SK-N-MC (cell line): ENCODE measurements around the gene ACP4.

Experiments
- DNase-seq: peaks from one replicate; pipeline ENCODE4 v3.0.0-alpha.2; 2011; ENCODE audit warnings: low read depth, low spot score
- H3K27ac ChIP-seq: fragments of 200-600 bp; sonication (generic); 2 replicates; pipeline ENCODE4 v1.5.1; 2016; ENCODE audit warnings: mixed run types
- H3K36me3 ChIP-seq: fragments of 200-600 bp; sonication (generic); 2 replicates; pipeline ENCODE4 v1.6.1; 2017; ENCODE audit warnings: antibody characterized with exemption, low read length, mixed read lengths; ENCODE audit not compliant: insufficient read depth
- H3K4me3 ChIP-seq: fragments of 200-600 bp; sonication (generic); 2 replicates; pipeline ENCODE4 v1.5.1; 2016
- H3K9ac ChIP-seq: fragments of 200-600 bp; sonication (generic); 2 replicates; pipeline ENCODE4 v1.8.0; 2017; ENCODE audit warnings: mixed run types, mixed read lengths; ENCODE audit not compliant: insufficient read length
- H3K9me3 ChIP-seq: fragments of 200-600 bp; sonication (generic); 2 replicates; pipeline ENCODE4 v1.6.1; 2017; ENCODE audit warnings: low read depth, mild to moderate bottlenecking, antibody characterized with exemption, low read length, moderate library complexity, mixed read lengths
- EZH2 ChIP-seq: fragments of 200-600 bp; sonication (generic); IDR thresholded peaks from one replicate; pipeline ENCODE4 v1.6.1; 2017; ENCODE audit warnings: antibody characterized with exemption
- FOXP2 ChIP-seq: optimal IDR thresholded peaks from 2 replicates; pipeline ENCODE3; 2011; ENCODE audit warnings: mild to moderate bottlenecking, moderate library complexity; ENCODE audit not compliant: insufficient read depth; ENCODE audit errors: extremely low read length, control extremely low read depth
- POLR2AphosphoS5 ChIP-seq: IDR thresholded peaks from 2 replicates; pipeline ENCODE4 v1.6.1; 2012; ENCODE audit warnings: mild to moderate bottlenecking, low read depth, low read length, borderline replicate concordance

Gene ACP4

DNA sequence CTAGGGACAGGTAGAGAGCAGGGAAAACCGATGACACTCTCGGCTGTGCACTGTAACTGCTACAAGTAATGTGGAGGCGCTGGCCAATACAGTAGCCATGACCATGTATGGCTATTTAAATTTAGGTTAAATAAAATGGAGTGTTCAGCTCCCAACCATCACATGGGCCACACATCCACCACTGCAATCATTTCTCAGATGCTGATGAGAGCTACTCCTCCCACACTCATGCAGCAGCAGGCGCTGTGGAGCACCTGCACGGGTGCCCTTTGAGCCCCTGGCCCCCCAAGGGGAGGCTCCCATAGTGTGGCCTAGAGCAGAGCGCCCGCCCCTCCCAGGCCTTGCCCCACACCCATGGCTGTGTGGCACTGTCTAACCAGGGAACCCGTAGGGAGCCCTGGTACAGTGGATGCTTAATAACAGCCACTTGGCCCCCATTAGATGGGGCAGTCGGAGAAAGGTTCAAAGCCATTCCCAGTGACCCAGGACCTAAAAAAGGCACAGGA, 6.0 kb downstream of the ACP4 start:
- Histone ChIP-seq H3K9ac (no peak overlapping the region), H3K4me3 (no peak overlapping the region), H3K9me3 (no peaks in the 10 kb centered on the region), H3K36me3 (peaks cover 41% of the 10 kb centered on the region), H3K27ac (peak overlapping the region; percentile 62; the same call in 1 of the 2 replicates)
- TF ChIP-seq EZH2 (no peak), POLR2AphosphoS5 (no peak), FOXP2 (no peak)
- DNase-seq: no peak

DNA sequence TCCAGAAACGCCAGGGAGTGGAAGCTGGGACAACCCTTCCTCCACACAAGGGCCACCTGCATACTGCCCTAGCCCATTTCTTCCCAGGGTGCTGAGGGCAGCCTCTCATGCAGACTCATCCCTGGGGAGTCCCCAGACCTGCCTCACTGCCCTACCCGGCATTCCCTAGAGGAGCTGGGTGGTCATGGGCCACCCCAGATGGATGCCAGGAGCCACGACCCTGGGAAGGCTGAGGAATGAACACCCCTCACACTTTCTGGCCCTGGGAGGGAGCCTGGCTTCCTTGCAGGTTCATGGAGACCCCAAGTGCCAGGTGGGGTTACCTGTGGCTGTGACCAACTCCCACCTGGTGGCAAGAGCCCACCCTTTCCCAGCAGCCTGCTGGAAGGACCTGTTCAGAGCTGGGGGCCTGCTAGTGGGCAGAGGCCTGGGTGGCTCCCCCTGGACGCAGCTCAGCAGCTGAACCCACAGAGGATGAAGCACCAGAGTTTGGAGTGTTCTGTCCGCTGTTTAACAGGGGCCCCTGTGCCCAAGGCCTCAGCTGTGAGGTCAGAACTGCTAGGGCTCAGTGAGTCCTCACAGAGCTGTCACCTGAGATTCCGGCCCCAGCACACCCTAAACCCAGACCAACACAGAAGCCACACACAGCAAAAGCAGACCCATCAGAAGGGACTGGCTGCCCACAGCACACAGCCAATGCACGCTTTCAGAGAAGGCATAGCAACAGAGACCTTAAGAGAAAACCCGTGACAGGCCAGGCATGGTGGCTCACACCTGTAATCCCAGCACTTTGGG, 6.6 kb downstream of the ACP4 start:
- TF ChIP-seq FOXP2 (no peak), POLR2AphosphoS5 (peak; percentile 82)
- no peaks in the 10 kb centered on the region for H3K9me3 ChIP-seq
- H3K36me3 ChIP-seq: peaks cover 45% of the 10 kb centered on the region
- no peak for DNase-seq
- no peak overlapping the region for H3K9ac ChIP-seq
- no peak overlapping the region for H3K4me3 ChIP-seq
- peak overlapping the region; percentile 62 for H3K27ac ChIP-seq

DNA sequence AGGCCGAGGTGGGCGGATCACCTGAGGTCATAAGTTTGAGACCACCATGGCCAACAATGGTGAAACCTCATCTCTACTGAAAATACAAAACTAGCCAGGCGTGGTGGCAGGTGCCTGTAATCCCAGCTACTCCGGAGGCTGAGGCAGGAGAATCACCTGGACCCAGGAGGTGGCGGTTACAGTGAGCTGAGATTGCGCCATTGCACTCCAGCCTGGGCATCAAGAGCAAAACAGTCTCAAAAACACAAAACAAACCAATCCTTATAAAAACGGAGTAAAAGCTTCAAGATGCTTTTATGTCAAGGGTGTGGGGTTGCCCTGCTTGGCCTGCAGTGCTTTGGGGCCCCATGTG, 7.2 kb downstream of the ACP4 start:
- Histone ChIP-seq H3K9ac (no peak overlapping the region), H3K4me3 (no peak overlapping the region), H3K36me3 (peaks cover 51% of the 10 kb centered on the region), H3K27ac (0 out of 2 replicates have a peak overlapping the region, but pooled peaks have one; percentile 31), H3K9me3 (no peaks in the 10 kb centered on the region)
- no peak for DNase-seq
- TF ChIP-seq FOXP2: no peak
- no peak for TF ChIP-seq POLR2AphosphoS5
- TF ChIP-seq EZH2: no peak

DNA sequence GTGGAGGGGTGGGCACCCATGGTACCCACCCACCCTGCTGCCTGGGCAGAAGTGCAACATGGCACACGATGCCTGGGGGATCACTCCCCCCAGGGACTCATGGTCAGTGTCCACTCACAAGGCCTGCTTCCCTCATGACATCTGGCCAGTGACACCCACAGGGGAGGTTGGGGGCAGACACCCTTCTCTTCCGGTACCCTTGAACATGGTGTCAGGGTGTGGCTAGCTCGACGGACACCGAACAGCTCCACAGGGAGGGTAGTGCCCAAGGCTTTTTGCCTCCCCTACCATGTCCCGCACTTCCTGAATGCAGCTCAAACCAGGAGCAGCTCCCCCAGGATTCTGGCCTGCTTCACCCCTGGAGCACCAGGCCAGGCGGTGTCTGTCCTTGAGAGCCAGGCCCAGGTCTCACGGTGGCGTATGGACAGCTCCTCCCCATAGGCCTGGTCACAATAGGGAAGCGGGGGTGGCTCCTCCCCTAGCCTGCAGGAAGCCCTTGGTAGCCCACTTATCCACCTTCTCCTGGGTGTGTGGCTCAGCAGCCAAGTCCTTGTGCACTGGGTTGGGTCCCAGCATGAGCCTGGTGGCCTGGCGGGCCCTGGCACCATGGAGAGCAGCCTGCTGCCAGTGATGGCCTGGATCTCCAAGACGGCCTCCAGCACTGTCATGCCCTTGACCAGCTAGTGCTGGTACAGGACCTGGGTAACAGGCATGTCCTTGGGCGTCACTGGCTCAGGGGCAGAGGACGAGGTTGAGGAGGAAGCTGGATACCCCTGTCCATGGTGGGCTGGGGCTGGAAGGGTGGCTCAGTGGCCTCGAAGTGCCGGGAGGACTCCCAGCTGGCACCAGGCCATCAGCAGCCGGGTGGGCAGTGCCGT, 7.8 kb downstream of the ACP4 start:
- H3K9ac ChIP-seq: no peak overlapping the region
- H3K9me3 ChIP-seq: no peaks in the 10 kb centered on the region
- peaks cover 57% of the 10 kb centered on the region for H3K36me3 ChIP-seq
- DNase-seq: no peak
- no peak overlapping the region for H3K4me3 ChIP-seq
- 0 out of 2 replicates have a peak overlapping the region, but pooled peaks have one; percentile 31 for H3K27ac ChIP-seq
- no peak for TF ChIP-seq EZH2
- TF ChIP-seq POLR2AphosphoS5: peak; percentile 40
- no peak for TF ChIP-seq FOXP2

DNA sequence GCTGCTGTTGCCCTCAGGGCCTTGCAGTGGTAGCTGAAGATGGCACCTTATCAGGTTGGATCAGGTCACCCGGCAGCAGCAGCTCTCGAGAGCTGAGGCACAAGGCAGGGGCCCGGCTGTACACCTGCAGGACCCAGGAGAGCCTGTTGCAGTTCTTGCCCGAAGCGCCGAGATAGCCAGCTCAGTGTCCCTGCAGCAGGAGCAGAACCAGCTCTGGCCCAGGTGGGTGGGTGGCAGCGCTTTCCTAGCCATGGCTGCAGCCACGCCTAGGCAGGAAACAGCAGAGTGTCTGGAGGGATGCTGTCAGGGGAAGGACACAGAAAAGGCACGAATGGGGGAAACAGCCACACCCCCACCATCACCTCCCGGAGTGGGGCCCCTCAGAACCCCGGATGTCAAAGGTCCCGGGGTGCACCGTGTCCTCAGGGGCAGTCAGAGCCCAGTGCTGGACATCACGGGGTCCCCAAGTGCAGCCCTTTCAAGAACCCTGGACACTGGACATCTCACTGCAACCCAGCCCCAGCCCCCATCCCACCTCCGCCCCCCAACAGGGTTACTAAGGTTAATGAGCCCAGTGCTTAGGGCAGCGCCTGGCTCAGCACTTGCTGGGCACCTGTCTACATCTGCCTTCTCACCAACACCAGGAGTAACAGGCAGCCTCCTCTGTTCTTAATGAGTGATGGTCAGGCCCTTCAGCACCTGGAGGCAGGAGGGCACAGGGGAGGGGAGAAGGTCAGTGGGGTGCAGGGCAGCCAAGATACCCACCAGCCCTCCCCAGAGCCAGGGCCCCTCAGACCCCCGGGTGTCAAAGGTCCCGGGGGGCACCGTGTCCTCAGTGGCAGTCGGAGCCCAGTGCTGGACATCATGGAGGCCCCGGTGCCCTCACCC, 8.7 kb downstream of the ACP4 start:
- no peak overlapping the region for H3K27ac ChIP-seq
- DNase-seq: no peak
- H3K36me3 ChIP-seq: peaks cover 65% of the 10 kb centered on the region
- TF ChIP-seq FOXP2 (no peak), EZH2 (no peak), POLR2AphosphoS5 (no peak)
- no peaks in the 10 kb centered on the region for H3K9me3 ChIP-seq
- no peak overlapping the region for H3K4me3 ChIP-seq
- H3K9ac ChIP-seq: no peak overlapping the region

DNA sequence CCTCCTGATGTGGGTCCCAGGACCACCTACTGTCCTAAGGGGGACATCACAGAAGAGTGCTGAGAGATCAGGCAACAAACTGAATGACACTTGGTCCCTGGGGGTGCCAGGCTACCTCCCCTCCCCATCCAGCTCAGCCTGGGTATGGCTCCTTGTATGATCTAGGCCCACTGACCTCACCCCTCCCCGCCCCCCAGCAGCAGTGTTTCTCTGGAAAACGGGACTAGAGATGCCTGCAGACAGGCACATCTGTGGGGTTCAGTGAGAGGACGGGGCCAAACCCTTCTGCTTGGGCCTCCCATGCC, 9.3 kb downstream of the ACP4 start:
- Histone ChIP-seq H3K9me3 (no peaks in the 10 kb centered on the region), H3K27ac (0 out of 2 replicates have a peak overlapping the region, but pooled peaks have one; percentile 35), H3K36me3 (peaks cover 65% of the 10 kb centered on the region), H3K4me3 (no peak overlapping the region), H3K9ac (no peak overlapping the region)
- TF ChIP-seq EZH2: no peak
- no peak for TF ChIP-seq POLR2AphosphoS5
- TF ChIP-seq FOXP2: no peak
- DNase-seq: no peak

DNA sequence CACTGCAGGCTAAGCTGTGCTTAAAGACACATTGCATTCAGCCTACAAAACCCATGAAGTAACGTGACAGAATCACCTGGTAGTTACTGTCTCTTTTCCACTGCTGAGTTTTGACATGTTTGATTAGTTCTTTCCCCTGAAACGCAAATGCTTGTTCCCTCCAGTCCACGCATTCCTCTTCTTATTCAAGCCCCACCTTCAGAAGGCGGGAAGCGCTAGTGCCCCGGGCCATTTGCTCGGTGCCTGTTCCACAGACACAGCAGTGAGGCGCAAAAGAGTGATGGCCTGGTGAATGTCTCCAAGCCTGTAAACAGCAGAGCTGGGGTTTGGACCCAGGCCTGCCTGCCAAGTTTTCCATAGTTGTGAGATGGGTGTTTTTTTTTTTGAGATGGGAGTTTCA, 10.9 kb downstream of the ACP4 start:
- H3K9me3 ChIP-seq: no peaks in the 10 kb centered on the region
- H3K36me3 ChIP-seq: peaks cover 65% of the 10 kb centered on the region
- DNase-seq: no peak
- H3K9ac ChIP-seq: peak overlapping the region; percentile 32
- TF ChIP-seq EZH2 (no peak), FOXP2 (no peak), POLR2AphosphoS5 (no peak; the same call in 1 of the 2 replicates)
- peak overlapping the region; percentile 53 for H3K27ac ChIP-seq
- peak overlapping the region; percentile 47; the same call in 1 of the 2 replicates for H3K4me3 ChIP-seq

DNA sequence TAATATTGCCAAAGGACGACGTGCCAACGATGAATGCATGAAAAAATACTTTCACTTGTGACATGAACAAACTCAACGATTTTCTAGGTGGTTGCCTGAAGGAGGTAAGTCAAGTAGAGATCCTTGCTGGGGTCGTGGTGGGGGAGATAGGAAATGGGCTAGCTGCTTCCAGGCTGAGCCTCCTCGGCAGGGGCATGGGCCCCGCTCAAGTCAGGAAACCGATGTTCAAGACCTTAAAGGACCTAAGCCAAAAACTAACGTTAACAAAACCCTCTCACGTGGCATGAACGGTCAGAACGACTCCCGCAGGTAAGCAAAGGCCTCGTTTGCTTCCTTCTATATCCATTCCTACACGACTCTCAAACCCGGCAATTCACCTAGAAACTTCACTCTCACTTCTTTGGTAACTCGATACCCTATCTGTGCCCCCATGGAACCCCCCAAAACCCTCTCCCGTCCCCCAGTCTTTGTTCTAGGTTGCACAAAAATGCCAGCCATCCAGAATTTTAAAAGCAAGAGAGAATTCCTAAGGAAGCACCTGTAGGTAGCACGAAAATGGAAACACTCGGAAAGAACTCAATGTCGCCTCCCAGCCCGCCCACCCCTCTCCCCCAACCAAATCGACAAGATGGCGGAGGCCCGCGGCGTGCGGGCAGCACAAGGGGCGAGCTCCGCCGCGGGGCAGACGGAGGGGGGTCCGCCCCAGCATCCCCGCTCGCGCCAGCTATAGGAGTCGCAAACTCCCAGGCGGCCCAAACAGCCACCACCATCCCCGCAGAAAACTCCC, 13.6 kb downstream of the ACP4 start:
- no peak for TF ChIP-seq EZH2
- TF ChIP-seq FOXP2: no peak
- no peak; the same call in 1 of the 2 replicates for TF ChIP-seq POLR2AphosphoS5
- no peak for DNase-seq
- H3K4me3 ChIP-seq: peak overlapping the region; percentile 94

More for the DNA sequence above, 13.6 kb downstream of the ACP4 start:
- Histone ChIP-seq H3K36me3 (peaks cover 48% of the 10 kb centered on the region), H3K9ac (peak overlapping the region; percentile 100), H3K9me3 (no peaks in the 10 kb centered on the region), H3K27ac (peak overlapping the region; percentile 100)
